Ishikawa (cell line): Measurements from ENCODE around the gene TAS2R60.

Source experiments
- CEBPB ChIP-seq: IDR thresholded peaks from 2 replicates; pipeline ENCODE4 v1.6.1; 2012
- CREB1 ChIP-seq: IDR thresholded peaks from 2 replicates; pipeline ENCODE4 v1.6.1; 2012; ENCODE audit warnings: low read depth
- EGR1 ChIP-seq: IDR thresholded peaks from 2 replicates; pipeline ENCODE4 v1.6.1; 2012
- EP300 ChIP-seq: IDR thresholded peaks from 2 replicates; pipeline ENCODE4 v1.6.1; 2012; ENCODE audit warnings: borderline replicate concordance
- FOXM1 ChIP-seq: IDR thresholded peaks from 2 replicates; pipeline ENCODE4 v1.6.1; 2012; ENCODE audit warnings: low read depth, borderline replicate concordance
- MAX ChIP-seq: IDR thresholded peaks from 2 replicates; pipeline ENCODE4 v1.6.1; 2012
- NFIC ChIP-seq: IDR thresholded peaks from 2 replicates; pipeline ENCODE4 v1.6.1; 2012
- RAD21 ChIP-seq: IDR thresholded peaks from 2 replicates; pipeline ENCODE4 v1.6.1; 2012; ENCODE audit warnings: low read depth
- REST ChIP-seq: IDR thresholded peaks from 2 replicates; pipeline ENCODE4 v1.6.1; 2012; ENCODE audit warnings: low read depth, mild to moderate bottlenecking
- TAF1 ChIP-seq: IDR thresholded peaks from 2 replicates; pipeline ENCODE4 v1.6.1; 2012; ENCODE audit warnings: low read depth, mild to moderate bottlenecking
- TCF12 ChIP-seq: IDR thresholded peaks from 2 replicates; pipeline ENCODE4 v1.6.1; 2012; ENCODE audit warnings: low read depth
- TEAD4 ChIP-seq: IDR thresholded peaks from 2 replicates; pipeline ENCODE4 v1.6.1; 2012
- YY1 ChIP-seq: IDR thresholded peaks from 2 replicates; pipeline ENCODE4 v1.6.1; 2012; ENCODE audit warnings: low read depth
- ZBTB7A ChIP-seq: IDR thresholded peaks from 2 replicates; pipeline ENCODE4 v1.6.1; 2012; ENCODE audit warnings: low read depth
- TF ChIP-seq, protein P1 (sequence below): IDR thresholded peaks from 2 replicates; pipeline ENCODE4 v1.6.1; 2012

The TAS2R60 gene

GRCh38 chr7:143406002-143406357, 37.3 kb upstream of the TAS2R60 start:
- TF ChIP-seq, protein P1, sequence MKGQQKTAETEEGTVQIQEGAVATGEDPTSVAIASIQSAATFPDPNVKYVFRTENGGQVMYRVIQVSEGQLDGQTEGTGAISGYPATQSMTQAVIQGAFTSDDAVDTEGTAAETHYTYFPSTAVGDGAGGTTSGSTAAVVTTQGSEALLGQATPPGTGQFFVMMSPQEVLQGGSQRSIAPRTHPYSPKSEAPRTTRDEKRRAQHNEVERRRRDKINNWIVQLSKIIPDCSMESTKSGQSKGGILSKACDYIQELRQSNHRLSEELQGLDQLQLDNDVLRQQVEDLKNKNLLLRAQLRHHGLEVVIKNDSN, result no peak
- TF ChIP-seq TCF12 (no peak), EP300 (no peak), EGR1 (no peak), TAF1 (no peak), TEAD4 (no peak), CREB1 (no peak), RAD21 (no peak), CEBPB (no peak), MAX (no peak), YY1 (no peak), FOXM1 (no peak), ZBTB7A (no peak)

DNA sequence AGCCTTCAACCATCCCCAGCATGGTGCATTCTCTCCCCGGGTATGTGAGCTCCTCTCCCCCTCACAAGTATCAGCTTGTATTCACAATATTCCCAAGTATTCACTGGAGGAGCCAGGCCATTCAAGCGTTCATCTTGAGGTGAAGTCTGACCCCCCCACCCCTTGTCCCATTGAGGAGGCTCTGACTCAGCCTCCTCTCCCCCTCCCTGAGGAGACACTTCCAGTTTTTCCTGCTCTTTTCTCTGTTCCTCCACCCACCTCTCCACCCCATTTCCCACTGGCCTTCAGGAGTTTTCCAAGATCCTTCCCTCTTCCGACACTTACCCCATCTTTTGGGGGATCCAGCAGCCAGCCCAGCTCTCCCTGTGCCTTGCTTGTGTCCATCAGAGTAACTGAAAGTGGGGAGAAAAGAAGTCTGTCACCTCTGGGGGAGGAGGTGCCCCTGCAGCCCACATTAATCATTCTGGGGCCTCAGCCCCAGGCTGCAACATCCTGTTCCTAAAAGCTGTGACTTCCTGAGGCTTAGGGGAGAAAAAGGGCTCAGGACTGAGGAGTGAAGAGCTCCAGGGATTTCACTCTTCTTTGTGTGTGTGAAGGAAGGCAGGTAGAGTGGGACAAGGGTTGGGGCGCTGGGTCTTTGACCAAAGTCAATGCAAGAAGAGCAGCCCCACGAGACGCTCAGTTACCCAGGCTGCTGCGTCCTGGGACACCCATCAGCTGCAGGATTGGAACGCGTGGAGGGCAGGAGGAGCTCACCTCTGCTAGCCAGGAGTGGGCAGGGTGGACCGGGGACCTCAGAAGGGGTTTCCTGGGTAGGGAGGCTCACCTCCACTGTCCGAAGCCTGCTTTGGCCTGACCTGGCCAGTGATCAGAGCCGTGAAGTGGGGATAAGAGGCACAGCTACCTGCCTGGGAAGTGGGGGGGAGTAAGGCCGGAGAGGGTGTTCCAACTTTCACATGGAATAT, 35.7 kb upstream of the TAS2R60 start:
- TF ChIP-seq TEAD4 (no peak), CEBPB (no peak), TAF1 (no peak), REST (no peak), EGR1 (no peak), MAX (no peak), FOXM1 (no peak), YY1 (no peak), RAD21 (no peak), ZBTB7A (no peak), TCF12 (no peak), NFIC (no peak), CREB1 (no peak)
- TF ChIP-seq, protein P1, result no peak

DNA sequence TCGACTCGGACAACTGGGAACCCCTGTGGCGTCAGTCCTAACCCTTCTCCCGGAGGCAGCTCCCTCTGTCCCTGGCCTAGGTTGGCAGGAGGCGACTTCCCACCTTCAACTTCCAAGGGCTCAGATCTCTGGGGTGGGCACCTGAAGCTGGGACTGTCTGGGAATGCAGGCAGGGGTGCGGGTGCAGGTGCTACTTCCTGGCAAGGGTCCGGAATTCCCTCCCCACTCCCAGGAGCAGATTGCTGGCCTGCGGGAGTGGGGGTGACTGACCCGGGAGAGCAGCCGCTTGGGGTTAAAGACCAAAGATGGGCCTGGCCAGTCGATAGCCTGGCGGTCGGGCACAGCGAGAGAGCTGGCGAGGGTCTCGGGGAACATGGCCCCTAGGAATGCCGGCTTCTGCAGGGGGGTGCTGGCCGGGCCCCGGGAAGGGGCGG, 35.0 kb upstream of the TAS2R60 start:
- TF ChIP-seq REST (no peak), TEAD4 (no peak), CREB1 (no peak), ZBTB7A (no peak), YY1 (no peak), NFIC (no peak), RAD21 (no peak), FOXM1 (no peak), CEBPB (no peak), TCF12 (no peak), EP300 (no peak), TAF1 (no peak), EGR1 (no peak), MAX (no peak)
- TF ChIP-seq, protein P1, result no peak

DNA sequence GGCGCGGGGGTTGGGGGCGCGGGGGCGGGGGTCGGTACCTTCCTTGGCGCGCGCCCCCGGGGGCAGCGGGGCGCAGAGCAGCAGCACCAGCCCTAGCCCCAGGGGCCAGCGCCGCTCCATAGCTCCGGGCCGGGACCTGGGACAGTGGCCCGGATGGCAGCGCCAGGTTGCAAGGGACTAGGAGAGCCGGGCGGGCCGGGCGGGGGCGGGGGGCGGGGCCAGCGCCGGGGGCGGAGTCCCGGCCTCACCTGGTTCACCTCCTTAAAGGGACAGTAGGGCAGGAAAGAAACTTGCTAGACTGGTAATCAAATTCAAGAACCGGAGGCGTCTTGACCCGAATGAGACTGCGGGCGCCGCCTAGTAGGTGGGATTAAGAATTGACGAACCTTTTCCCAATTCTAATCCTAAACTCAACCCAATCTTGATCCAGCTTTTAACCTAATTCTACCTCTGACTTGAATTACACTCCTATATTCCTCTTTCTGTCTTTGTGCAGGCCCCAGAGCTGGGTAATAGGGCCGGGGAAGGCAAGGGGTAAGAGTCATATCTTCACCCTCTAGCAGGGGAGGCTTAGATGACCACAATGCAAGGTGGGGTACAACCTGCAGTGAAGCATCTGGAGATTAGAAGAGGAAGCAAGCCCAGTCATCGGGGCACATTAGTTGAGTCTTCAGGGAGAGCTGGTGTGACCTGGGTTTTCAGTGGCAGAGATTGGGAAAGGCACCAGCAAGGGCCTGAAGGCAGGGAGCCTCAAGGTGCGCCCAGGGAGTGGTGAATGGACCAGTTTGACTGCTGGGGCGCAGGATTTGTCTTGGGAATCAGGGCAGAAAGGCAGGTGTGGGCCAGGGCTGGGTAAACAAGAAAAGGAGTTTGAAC, 34.3 kb upstream of the TAS2R60 start, which contains the start of gene EPHA1:
Gene EPHA1, minus strand, starts transcription at position 171 of the 876 bp plus-strand sequence. Its CDS starts 51 bp downstream, at position 120.
- peak; percentile 60 for TF ChIP-seq RAD21
- no peak for TF ChIP-seq EP300
- TF ChIP-seq EGR1, result peak; percentile 34
- TF ChIP-seq TAF1, result peak; percentile 48; the same call in 1 of the 2 replicates
- TF ChIP-seq MAX, result peak; percentile 45; the same call in 1 of the 2 replicates
